GM18517 (cell line): ENCODE measurements around the gene PRKCA.

ENCODE experiments used
- ATAC-seq: cut with Tn5 transposase; IDR thresholded peaks from one replicate; pipeline ENCODE4 v1.9.1; 2021; ENCODE audit warnings: mild to moderate bottlenecking, moderate library complexity; ENCODE audit not compliant: unreplicated experiment

Gene PRKCA

DNA sequence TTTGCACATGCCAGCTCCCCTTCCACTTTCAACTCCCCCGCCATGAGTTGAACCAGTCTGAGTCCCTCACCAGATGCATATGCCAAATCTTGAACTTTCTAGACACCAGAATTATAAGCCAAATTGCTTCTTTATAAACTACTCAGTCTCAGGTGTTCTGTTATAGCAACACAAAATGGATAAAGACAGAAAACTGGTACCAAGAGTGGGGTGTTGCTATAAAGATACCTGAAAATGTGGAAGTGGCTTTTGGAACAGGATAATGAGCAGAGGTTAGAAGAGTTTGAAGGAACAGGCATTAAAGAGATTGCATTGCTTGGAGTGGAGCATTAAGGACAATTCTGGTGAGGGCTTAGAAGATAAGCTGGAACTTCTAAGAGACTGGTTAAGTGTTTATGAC is 515.3 kb downstream of the PRKCA start:
- ATAC-seq = no peak

GRCh38 chr17:66819466-66819865 is 517.1 kb downstream of the PRKCA start:
- ATAC-seq = no peak

- no peak for ATAC-seq
Measured at GRCh38 chr17:66822009-66822408, 519.6 kb downstream of the PRKCA start.

DNA sequence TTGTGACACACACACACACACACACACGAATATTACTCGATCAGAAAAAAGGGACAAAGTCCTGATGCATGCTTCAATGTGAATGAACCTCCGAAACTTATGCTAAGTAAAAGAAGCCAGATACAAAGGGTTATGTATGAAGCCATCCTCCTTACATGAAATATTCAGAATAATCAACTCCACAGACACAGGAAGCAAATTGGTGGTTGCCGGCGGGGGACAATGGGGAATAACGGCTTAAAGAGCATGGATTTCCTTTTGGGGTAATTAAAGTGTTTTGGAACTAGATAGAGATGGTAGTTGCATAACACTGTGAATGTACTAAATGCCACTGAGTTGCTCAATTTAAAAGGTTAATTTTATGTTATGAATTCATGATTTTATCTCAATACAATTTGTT is 524.4 kb downstream of the PRKCA start:
- no peak for ATAC-seq

DNA sequence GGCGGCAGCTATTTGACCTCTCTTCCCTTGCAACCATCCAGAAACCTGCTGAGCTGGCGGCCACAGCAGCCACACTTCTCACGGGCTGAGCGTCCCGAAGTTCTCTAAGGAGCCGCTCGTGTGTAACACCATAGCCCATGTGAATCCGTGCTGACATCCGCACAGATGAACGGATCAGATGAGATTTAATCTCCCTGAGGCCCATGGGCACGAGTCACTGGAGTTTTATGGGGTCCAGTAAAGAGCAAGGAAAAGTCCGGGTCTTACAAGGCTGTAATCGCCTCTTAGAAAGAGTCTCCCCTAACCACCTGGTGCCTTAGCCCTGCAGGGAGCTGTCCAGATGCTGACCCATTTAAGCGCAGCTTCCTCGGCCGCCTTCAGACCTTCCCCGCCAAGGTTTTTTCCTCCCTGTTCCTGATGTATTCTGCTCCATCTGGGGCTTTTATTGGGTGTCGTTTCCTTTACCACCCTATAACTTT is 527.0 kb downstream of the PRKCA start:
- no peak for ATAC-seq

DNA sequence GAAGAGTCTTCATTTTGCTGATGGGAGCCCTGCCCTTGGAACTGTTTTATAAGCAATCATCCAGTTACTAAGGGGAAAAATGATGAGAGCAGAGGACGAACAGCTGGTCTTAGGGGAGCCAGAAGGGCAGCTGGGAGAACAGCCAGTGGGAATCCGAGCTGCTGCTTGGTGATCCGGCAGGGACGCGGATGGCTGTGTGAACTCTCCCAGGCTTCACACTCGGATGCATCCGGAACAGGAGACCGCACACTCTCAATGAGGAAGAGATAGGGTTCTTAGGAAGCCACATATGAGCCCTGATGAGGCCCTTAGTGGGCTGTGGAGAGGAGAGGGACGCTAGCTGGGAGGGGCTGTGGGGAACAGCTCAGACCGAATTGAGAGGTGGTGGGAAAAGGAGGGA is 527.5 kb downstream of the PRKCA start:
- ATAC-seq = no peak

- ATAC-seq = no peak
Measured at GRCh38 chr17:66830451-66830850, 528.0 kb downstream of the PRKCA start.

- no peak for ATAC-seq
Measured at GRCh38 chr17:66831383-66832210, 529.2 kb downstream of the PRKCA start.

DNA sequence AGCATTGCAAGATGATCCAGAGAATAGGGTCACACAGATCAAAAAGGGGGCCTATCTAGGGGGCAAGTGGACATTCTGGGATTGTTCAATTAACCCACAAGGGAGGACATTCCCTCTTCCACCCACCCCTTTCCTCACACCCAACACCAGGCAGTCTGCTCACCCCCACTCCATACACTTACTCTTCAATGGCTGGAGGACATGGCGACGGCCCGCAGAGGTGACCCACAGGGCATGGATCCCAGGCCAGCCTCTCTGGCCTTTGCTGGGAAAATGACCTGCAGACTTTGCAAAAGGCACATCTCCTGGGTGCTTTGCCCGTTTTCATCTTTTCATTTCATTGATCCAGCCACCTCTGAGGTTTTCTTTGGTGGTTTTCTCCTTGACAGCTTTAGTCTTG is 530.8 kb downstream of the PRKCA start:
- ATAC-seq = no peak

GRCh38 chr17:66834426-66834918 is 532.1 kb downstream of the PRKCA start:
- ATAC-seq = no peak

- no peak for ATAC-seq
Measured at GRCh38 chr17:66834919-66835454, 532.6 kb downstream of the PRKCA start, which contains the start of gene CACNG5. Gene CACNG5 (plus strand): TSS chr17:66835117. CDS start chr17:66877333, 42,216 bp downstream.

GRCh38 chr17:66835476-66835875 is 533.1 kb downstream of the PRKCA start:
- ATAC-seq = no peak

DNA sequence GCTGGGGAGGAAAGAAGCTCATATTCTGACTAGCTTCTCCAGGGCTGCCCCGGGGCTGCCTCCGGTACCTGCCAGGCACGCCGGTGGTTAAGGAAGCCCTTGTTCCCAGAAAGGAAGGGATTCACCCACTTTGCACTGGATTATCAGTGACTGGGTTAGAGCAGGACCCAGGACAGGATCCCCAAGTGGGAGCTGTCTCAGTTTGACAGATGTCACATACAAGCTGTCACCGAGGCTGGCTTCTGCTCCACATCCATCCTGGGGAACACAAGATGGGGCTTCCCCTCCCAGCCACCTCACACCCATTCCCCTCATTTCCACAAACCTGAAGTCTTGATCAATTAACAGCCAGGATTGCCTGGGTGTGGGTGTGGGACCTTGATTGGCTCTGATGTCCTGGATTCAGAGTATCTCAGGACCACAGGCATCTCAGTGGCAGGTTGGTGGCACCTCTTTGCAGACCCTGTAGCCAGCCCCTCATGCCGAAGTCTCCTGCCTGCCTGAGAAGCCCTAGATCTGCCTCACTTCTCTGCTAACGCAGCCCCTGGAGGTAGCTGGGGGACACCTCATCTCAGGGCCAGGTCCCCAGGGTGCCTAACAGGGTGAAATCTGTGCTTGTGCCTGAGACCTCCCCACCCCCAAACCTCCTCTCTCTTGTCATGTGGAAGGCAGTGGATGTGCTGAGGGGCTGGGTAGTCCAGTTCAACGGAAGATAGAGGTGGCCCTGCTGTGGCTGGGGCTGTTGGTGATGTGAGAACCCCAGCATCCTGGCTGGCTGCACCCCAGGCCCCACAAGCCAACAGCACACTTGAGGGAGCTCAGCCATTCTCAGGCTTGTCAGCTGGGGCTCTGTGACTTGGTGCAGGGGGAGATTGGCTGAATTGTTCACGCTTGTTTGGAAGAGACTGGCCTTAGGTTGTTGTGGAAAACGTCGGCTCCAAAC is 533.9 kb downstream of the PRKCA start:
- no peak for ATAC-seq

GRCh38 chr17:66837226-66837625 is 534.8 kb downstream of the PRKCA start:
- no peak for ATAC-seq

DNA sequence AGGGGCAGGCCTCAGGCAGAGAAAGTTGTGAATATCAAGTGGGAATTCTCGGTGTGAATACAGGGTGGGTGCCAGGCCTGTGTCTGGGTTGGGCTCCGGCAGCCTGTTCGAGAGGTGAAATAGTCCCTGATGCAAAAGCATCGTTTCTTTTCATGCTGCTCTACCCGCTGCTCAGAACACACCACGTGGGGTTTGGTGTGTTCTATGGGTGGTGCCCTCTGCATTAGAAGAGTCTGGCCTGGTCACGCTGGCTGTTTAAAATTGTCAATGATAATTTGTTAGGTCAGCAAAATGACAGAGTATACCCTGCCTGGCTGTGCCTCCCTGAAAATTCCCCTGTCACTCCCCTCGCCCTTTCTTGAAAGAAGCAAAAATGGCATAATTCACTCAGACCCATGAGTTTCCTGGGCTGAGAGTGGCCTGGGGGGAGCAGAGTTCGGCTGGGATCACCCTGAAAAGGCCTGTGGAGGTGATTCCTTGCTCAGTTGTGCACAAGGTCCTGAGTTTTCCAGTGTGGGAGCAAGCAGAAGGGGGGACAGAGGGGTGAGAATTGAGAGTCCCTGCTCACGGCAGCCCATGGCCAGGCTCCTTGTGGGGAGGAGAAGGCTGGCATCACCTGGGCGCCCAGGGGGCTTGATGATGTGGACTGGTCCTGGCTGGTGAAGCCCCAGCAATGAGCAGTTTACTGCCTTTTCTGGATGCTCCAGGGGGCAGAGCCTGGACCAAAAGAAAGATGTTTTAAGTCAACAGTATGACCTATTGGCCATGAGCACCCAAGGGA is 535.7 kb downstream of the PRKCA start:
- ATAC-seq = no peak

DNA sequence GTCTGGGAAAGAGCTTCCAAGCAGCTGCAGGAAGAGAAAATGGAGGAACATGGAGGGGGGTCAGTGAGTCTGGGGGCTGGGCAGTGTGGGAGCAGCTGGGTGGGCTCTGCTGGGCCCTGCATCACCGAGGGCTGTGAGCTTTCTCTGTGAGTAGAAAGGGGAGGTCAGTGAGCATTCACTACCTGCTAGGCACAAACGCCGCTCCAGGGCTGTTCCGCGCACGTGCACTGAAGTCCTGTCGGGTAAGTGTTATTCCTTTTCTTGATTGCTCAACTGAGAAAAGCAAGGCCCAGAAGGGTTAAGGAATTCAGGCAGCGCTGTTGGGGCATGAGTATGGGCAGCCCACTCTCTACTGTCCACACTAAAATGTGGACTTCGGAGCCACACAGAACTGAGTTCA is 537.2 kb downstream of the PRKCA start:
- ATAC-seq = no peak

- ATAC-seq = no peak
Measured at GRCh38 chr17:66840061-66840460, 537.6 kb downstream of the PRKCA start.

DNA sequence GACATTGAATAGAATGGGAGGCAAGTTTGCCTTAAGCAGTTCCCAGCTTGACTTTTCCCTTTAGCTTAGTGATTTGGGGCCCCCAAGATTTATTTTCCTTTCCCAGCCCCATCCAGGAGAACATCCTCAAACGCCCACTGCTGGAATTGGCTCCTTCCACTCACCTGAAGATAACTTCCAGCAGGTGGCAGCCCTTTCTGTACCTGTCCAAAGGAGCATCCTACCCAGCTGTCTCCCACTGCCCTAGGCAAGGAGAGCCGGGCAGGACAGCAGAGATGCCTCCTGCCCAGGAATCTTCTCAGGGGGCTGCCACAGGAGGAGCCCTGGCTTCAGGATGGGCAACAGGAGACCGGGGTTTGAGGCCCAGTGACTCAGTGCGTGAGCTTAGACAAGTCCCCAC is 538.9 kb downstream of the PRKCA start:
- ATAC-seq = no peak

GRCh38 chr17:66841744-66842143 is 539.3 kb downstream of the PRKCA start:
- ATAC-seq = no peak

GRCh38 chr17:66842505-66842904 is 540.1 kb downstream of the PRKCA start:
- ATAC-seq = no peak
